Jurkat, Clone E6-1 (cell line): ENCODE data around the gene PCCA.

ENCODE experiments used
- DNase-seq: peaks from one replicate; pipeline ENCODE4 v3.0.0-alpha.2; 2011; ENCODE audit warnings: low read depth, low spot score
- H3K4me3 ChIP-seq: 2 replicates; pipeline ENCODE4 v1.5.1; 2011; ENCODE audit warnings: mild to moderate bottlenecking, low read length, control low read depth, moderate library complexity

Gene PCCA

DNA sequence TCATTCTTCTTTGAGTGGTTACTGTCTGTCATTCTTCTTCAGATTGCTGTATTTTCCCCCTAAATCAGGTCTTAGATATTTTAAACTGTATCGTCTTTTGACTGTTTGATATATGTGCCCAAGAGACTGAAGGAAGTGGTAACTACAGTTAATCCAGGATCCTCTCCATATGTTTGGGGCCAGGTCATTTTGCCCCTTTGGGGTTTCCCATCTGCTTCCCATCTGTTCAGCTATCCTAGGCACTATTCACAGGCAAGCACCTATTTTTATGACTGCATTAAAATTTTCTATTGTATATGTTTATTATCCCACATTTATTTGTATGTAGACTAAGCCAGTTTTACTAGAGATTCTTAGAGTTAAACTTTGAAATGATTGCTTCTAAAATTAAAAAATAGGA lies 244.2 kb downstream of the PCCA start:
- DNase-seq, result no peak
- no peak overlapping the region for H3K4me3 ChIP-seq

DNA sequence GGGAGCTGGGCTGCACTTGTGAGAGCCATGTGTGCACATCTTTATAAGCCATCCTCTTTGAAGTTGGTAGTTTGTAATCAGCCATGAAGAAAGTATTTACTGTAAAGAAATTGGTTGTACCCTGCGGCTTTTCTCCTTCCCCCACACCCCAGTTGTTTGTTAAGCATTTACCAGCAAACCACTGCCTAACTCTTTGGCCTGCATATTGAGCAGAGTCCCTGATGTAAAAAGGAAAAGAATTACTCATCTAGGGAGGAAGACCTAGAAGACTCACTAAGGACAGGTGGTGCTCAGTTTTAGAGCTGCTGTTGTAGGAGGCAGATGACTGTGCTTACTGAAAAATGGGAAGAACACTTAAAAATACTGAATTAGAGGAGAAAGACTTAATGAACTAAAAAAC lies 245.3 kb downstream of the PCCA start:
- no peak for DNase-seq
- H3K4me3 ChIP-seq, result no peak overlapping the region

DNA sequence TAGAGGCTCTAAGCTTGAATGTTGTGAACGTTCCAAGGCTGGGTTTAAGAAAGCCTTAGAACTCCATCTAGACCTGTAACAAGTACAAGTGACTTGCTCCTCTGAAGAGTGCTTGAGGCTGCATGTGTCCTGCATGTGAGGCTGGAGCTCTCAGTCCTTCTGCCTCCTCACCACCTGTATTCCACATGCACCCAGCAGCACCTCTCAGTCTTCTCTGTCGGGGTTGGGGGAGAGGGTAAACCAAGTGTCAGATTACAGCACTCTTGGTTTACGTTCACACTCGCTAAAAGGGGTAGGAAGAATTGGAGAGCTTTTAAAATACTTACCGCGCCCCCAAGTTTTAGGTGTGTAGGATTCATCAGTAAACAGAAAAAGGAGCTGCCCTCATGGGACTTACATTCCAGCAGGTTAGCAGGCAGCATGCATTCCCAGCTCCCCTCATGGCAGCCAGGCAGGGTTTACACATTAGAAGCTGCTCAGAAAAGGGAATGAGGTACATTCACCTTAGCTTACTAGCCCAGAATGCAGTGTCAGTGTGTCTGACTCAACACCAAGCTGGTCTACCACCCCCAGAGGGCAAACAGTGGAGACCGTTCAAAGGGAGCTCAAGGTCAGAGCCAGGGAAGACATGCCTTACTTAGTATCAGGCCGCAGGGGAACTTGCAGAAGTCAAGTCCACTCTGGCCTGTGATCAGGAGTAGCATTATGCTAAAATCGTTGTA lies 248.1 kb downstream of the PCCA start:
- H3K4me3 ChIP-seq, result no peak overlapping the region
- no peak for DNase-seq

DNA sequence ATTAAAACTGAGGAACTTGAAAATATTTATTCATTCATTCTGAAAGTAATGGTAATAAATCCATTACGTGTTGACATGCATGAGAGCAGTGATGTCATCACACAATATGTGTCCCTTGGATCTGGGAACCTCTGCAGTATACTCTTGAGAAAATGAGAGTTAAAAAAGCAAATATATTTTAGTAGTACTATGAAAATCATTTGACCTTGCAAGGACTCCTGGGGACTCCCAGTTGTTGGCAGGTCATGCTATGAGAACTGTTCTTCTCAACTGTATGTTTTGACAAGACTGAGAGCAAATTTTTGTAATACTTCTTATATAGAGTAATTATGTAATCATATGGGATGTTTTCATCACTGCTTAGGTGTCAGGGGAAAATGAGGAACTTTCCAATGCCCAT lies 249.4 kb downstream of the PCCA start:
- no peak for DNase-seq
- H3K4me3 ChIP-seq, result no peak overlapping the region

DNA sequence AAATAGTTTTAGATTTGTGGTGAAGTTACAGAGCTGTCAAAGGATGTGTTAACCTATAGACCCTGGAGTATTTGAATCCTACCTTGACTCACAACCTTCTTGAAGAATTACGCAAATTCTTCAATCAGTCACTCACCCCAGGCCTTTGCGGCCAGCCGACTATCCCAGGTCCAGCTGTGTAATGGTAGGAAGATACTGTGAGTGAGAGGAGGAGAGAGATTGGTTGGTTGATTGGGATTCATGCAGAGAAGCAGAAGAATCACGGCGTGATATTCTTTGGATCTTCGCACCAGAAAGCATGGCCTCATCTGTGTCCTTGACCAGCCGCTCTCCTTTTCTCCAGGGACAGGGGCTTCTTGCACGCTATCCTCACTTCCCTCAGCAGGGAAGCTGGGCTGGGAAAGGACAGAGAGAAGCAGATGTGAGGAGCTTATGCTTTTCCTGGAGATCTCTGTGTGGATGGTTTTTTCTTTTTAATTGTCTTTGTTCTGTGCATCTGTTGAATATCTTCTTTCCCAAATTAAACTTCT lies 250.6 kb downstream of the PCCA start:
- no peak overlapping the region for H3K4me3 ChIP-seq
- no peak for DNase-seq

DNA sequence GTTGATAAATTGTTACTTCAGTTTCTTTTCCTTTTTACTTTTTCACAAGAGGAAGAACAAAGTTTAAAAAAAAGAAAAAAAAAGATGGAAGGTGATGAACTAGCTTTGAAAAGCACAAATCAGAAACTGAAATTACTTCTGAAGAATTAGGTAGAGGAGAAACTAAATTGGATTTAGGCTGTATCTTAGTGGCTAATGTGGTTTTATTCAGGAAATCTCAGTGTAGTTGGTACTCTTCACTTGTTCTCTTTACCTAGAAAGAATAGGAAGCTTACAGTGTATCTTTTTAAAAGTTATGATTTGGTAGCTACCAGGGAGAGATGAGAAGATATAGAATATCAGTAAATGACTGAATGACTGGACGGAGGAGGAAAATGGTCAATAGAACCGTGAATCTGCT lies 252.0 kb downstream of the PCCA start:
- peak; percentile 58 for DNase-seq
- H3K4me3 ChIP-seq, result no peak overlapping the region

DNA sequence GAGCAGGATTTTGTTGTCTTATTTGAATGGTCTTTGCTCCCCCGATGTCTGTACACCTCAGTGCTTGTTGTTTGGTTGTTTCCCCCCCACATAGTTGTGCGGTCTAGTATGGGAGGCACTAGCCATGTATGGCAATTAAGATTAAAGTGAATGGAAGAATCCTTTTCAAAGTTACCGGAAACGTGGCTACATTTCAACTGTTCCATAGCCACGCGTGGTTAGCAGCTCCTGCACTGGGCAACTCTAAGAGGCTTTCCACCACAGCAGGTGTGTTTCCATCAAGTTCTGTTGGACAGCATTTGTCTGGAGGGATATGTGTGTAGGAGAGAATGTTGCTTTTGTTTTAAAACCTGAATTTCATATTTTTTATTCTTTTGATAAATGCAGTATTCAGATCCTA lies 252.4 kb downstream of the PCCA start:
- peak; percentile 90 for DNase-seq
- H3K4me3 ChIP-seq, result no peak overlapping the region

DNA sequence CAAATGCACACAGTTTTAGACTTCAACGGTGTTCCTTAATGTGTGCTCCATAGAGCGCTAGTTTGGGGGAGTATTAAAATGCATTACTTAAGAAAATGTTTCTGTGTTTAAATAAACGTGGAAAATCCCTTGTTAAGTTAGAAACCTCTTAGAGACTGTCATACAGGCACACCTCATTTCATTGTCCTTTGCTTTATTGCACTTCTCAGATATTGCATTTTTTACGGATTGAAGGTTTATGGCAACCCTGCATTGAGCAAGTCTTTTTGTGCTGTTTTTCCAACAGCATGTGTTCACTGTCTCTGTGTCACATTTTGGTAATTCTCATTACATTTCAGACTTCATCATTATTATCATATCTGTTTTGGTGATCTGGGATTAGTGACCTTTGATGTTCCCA lies 255.7 kb downstream of the PCCA start:
- no peak overlapping the region for H3K4me3 ChIP-seq
- DNase-seq, result no peak

DNA sequence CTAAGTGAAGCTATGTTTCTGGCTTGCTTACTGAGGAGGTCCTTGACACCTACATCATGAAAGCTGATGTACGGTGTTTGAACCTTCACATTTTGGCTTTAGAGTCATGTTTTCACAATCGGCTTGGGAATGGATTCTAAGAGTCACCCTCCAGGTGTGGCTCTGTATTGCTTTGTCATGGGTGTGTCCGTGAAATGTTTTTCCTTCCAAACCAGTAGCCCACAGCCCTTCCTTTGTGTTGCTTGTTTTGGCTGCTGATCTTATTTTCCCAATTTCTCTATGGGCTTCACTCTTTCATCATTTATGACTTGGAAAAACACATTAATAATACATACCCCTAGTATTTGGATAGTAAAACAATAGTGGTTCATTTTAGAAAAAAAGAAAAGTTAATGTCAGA lies 259.1 kb downstream of the PCCA start:
- no peak overlapping the region for H3K4me3 ChIP-seq
- no peak for DNase-seq

DNA sequence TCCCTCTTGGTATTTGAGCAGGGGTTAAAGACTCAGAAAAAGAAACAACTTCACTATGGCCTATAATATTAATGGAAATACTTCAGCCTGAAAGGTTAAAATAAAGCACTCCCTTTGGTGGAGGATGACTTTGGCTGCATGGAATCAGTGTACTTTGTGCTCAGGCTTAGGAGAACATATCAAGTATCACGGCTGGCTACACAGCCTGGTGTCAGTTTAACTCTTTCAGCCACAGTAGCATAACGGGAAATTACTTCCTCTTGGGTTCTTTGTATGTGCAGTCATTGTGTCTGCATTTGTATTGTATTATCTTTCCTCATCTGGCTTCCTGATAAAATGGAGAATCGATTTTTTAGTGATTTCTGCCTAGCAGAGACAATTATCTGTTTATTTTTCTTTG lies 260.7 kb downstream of the PCCA start:
- DNase-seq, result no peak
- no peak overlapping the region for H3K4me3 ChIP-seq

DNA sequence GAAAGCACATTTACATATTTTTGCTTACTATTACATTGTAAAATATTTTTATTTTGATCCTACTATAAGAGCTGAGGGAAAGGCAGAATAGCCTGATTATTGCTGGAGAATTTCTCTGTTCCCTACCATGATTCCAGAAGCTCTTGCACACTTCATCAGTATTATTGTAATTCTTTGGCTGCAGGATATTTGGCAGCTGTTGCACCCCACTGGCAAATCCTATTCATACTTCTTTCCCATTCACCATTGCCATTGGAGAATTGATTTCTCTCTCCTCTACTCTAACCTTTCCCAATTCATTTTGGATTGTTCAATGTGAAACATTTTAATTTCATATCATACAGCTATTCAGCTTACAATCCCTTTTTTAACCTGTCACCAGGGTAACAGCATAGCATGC lies 261.7 kb downstream of the PCCA start:
- no peak for DNase-seq
- H3K4me3 ChIP-seq, result no peak overlapping the region

DNA sequence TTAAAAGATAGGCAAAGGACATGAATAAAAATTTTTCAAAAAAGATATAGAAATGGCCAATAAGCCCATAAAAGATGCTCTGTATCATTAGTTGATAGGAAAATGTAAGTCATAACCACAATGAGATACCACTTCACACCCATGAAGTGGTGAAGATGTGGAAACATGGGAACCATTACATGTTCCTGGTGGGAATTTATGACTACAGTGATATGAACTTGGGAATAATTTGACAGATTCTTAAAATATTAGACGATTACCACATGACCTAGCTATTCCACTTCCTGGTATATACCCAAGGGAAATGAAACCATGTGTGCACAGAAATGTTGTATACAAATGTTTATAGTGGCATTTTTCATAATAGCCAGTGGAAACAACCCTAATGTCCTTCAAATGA lies 267.5 kb downstream of the PCCA start:
- no peak for DNase-seq
- H3K4me3 ChIP-seq, result no peak overlapping the region

DNA sequence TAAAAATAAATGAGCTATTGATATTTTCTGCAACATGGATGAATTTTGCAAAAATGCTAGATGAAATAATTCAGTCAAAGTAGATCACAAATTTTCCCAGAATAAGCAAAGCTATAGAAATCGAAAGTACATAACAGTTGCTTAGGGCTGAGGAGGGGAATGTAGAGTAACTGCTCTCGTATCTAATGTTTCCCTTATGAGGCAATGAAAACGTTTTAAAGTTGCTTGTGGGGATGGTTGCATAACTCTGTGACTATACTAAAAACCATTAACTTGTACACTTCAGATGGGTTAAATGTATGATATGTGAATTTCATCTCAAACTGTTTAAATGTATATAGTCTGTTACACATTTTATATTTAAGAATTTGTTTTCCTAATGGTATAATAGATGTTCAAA lies 268.0 kb downstream of the PCCA start:
- no peak for DNase-seq
- no peak overlapping the region for H3K4me3 ChIP-seq

DNA sequence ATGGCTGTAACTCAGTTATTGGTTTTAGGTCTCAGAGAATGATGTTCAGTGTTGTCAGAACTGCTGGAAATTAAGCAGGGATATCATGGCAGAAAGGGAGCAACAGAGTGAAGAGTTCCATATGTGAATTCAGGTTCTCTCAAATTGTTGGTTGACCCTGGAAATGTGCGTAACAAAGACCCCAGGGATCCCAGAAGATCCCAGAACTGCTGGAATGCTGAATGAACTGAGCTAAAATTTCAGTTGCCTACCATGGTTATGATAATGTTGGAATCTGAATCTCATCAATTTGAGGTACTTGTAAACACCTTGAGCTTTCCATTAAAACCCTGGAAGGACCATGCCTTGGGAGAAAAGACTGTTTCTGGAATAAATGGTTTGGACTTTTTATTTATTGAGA lies 268.9 kb downstream of the PCCA start:
- DNase-seq, result no peak
- H3K4me3 ChIP-seq, result no peak overlapping the region

DNA sequence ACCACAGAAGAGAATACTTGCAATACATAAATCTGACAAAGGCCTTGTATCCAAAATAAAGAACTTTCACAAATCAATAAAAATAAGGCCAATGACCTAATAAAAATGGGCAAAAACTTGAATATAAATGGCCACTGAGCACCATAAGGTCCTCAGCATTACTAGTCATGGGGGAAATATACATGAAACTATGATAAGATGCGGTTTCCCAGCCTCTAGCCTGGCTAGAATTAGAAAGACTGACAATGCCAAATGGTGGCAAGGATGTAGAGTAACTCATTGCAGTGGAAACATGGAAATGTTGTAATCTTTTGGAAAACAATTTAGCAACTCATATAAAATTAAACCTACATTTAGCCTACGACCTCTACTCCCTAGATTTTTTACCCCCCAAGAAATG lies 272.6 kb downstream of the PCCA start:
- DNase-seq, result no peak
- no peak overlapping the region for H3K4me3 ChIP-seq

DNA sequence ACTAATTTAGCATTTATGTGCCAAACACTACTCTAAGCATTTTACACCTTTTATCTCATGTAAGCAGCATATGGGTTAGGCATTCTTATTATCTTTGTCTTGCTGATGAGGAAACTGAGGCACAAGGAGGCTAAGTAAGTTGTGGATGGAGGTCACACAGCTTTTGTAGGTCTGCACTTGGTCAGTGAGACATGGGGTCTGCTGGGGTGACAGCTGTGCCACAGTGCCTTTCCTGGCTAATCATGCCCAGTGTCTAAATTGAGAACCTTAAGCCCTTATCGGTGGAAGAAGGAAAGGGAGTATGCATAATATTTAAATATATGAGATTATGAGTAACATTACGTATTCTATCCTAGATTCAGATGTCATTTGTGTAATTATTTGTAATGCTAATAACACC lies 273.5 kb downstream of the PCCA start:
- no peak for DNase-seq
- no peak overlapping the region for H3K4me3 ChIP-seq

DNA sequence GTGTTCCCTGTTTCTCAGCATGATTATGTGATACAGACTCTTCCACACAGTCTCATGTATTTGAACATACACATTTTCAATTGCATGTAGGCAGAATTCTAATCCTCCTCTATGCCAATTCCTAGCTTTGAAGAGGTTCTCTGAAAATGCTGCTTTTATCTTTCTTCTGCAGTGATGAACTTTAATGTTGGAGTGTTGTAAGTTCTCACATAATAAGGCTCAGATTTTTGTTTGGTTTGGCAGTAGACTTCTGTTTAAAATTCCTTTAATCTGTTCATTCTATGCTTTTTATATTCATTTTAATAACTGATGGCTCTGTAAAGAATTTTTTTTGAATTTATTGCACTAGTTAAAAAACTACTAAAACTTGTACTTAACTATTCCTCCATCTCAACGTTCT lies 273.9 kb downstream of the PCCA start:
- no peak for DNase-seq
- H3K4me3 ChIP-seq, result no peak overlapping the region

DNA sequence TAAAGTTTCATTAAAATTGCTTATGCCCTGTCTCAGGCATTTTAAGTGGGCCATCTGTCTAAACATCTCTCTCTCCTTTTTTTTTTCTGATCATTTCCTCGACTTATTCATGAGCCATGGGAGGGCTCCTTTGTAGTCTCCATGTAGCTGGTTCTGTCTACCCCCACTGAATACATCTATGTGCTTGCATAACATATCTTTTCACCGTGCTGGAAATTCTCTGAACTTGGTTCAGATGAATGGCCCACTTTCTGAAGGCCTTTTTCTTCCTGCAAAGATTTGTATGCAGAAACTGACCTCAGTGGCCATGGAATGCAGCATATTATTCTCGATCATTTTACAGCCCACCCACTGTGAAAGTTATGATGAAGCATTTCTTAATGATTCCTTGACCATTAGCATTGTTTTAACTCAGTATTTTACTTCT lies 274.4 kb downstream of the PCCA start:
- no peak overlapping the region for H3K4me3 ChIP-seq
- no peak for DNase-seq

DNA sequence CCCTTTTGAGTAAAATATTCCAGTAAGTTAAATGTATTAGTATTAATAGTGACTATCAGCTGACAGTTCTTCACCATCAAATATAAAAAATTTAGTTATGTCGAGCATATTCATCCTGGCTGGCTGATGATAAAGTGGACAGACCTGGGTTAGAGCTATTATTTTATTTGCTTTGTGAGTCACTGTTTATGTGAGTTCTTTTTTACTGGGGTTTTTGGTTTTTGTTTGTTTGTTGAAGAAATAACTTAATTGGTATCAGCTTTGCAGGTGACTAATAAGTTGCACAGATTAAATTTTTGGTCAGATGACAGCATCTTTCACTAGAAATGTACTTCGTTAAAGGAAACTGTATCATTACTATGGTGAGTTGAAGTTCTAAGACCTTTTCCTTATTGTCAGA lies 275.0 kb downstream of the PCCA start:
- H3K4me3 ChIP-seq, result no peak overlapping the region
- DNase-seq, result no peak

DNA sequence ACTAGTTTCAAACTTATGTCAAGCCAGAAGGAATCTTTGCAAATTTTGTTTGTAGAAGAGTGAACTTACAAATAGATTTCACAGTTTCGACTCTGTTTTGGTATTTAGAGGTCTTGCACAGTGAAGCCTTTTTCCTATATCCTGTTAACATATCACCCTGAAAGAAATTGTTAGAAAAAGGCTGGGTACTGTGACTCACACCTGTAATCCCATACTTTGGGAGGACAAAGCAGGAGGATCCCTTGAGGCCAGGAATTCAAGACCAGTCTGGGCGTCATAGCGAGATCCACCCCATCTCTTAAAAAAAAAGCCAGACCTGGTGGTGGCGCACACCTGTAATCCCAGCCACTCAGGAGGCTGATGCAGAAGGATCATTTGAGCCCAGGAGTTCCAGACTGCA lies 275.7 kb downstream of the PCCA start:
- DNase-seq, result no peak
- no peak overlapping the region for H3K4me3 ChIP-seq

DNA sequence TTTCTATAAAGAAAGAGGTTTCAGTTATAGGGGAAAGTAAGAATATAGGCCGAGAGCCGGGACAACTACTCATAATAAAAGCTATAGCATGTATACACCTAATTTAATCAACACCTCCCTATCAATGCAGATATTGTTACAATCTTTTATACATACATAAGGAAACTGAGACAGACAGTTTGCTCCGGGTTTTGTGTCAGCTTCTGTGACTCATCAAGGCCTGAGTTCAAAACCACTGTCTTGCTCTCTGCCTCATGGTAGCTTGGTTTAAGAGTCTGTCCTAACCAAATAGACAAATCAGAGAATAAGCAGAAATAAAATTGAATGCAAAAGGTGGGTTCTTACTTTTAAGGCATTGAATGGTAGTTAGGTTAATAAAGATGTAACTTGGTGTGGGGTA lies 276.8 kb downstream of the PCCA start:
- DNase-seq, result no peak
- no peak overlapping the region for H3K4me3 ChIP-seq
